PC-3 (cell line): Measurements from ENCODE around the gene DNM3. TPM values are rescaled to one million over a fixed set of nuclear protein-coding genes. Genes with fewer than 3 reads are reported as not detected.
A peak's percentile ranks its signal among the peaks of the same experiment; 100 is the strongest.

ENCODE experiments used
- ATAC-seq: fragments of 200-7000 bp; cut with Tn5 transposase; 2 replicates; pipeline ENCODE4 v1.9.1; 2020; ENCODE audit warnings: mild to moderate bottlenecking, moderate library complexity
- BruUV-seq: library from RNA; stranded (reverse); fragments of 400-500 nt; replicated peaks from 2 replicates; lab custom pipeline; 2021; lab: Mats Ljungman, UMichigan
- CTCF ChIA-PET: fragments of 300-600 bp; sonication (Branson Sonifier 250); formaldehyde crosslinking; loops from one replicate; lab custom pipeline; 2022; ENCODE audit warnings: antibody characterized with exemption; lab: Charles Lee
- POLR2A ChIA-PET: fragments of 300-600 bp; sonication (Branson Sonifier 250); formaldehyde crosslinking; loops from one replicate; lab custom pipeline; 2022; ENCODE audit warnings: antibody characterized with exemption; ENCODE audit not compliant: unreplicated experiment; lab: Charles Lee
- DNase-seq: peaks from one replicate; pipeline ENCODE4 v3.0.0-alpha.2; 2015
- H2AFZ ChIP-seq: fragments of 300-600 bp; sonication (generic); 2 replicates; pipeline ENCODE4 v1.6.0; 2016; ENCODE audit warnings: antibody characterized with exemption, low read length
- H3F3A ChIP-seq: fragments of 300-600 bp; sonication (generic); one replicate; pipeline ENCODE4 v1.6.0; 2017; ENCODE audit warnings: antibody characterized with exemption, low read length, control low read depth, mild to moderate bottlenecking; ENCODE audit not compliant: unreplicated experiment
- H3K27ac ChIP-seq: fragments of 300-600 bp; sonication (generic); 2 replicates; pipeline ENCODE4 v1.5.1; 2016; ENCODE audit warnings: mild to moderate bottlenecking, low read length
- H3K27me3 ChIP-seq: fragments of 300-600 bp; sonication (generic); 2 replicates; pipeline ENCODE4 v1.6.1; 2016; ENCODE audit warnings: low read length, mixed read lengths
- H3K36me3 ChIP-seq: fragments of 300-600 bp; sonication (generic); 2 replicates; pipeline ENCODE4 v1.6.1; 2016; ENCODE audit warnings: low read depth, mixed run types, low read length, mixed read lengths
- H3K4me1 ChIP-seq: fragments of 300-600 bp; sonication (generic); 2 replicates; pipeline ENCODE4 v1.5.1; 2016; ENCODE audit warnings: low read length; ENCODE audit not compliant: insufficient read depth
- H3K4me2 ChIP-seq: fragments of 300-600 bp; sonication (generic); 2 replicates; pipeline ENCODE4 v1.6.0; 2016; ENCODE audit warnings: low read length
- H3K4me3 ChIP-seq: fragments of 300-600 bp; sonication (generic); 2 replicates; pipeline ENCODE4 v1.5.1; 2016; ENCODE audit warnings: mild to moderate bottlenecking, low read length, mixed read lengths
- H3K79me2 ChIP-seq: fragments of 300-600 bp; sonication (generic); 2 replicates; pipeline ENCODE4 v1.6.1; 2017; ENCODE audit warnings: low read length, mixed read lengths
- H3K9ac ChIP-seq: fragments of 300-600 bp; sonication (generic); 2 replicates; pipeline ENCODE4 v1.6.0; 2016; ENCODE audit warnings: mild to moderate bottlenecking, low read length
- H3K9me2 ChIP-seq: fragments of 300-600 bp; sonication (generic); replicated peaks from 2 replicates; pipeline ENCODE4 v1.6.1; 2016; ENCODE audit warnings: mixed run types, low read length, mixed read lengths
- H3K9me3 ChIP-seq: fragments of 300-600 bp; sonication (generic); 2 replicates; pipeline ENCODE4 v1.6.1; 2016; ENCODE audit warnings: low read length, mixed read lengths
- H4K20me1 ChIP-seq: fragments of 300-600 bp; sonication (generic); 2 replicates; pipeline ENCODE4 v1.6.1; 2016; ENCODE audit warnings: low read length, mixed read lengths
- EZH2 ChIP-seq: fragments of 300-600 bp; sonication (generic); IDR thresholded peaks from one replicate; pipeline ENCODE4 v1.6.1; 2017; ENCODE audit warnings: antibody characterized with exemption, mild to moderate bottlenecking, low read length; ENCODE audit not compliant: unreplicated experiment
- EZH2phosphoT487 ChIP-seq: fragments of 300-600 bp; sonication (generic); IDR thresholded peaks from 2 replicates; pipeline ENCODE4 v1.6.1; 2018; ENCODE audit warnings: mild to moderate bottlenecking, antibody characterized with exemption, low read length, borderline replicate concordance
- intact Hi-C: fragments of 100-400 bp; cut with micrococcal nuclease; formaldehyde crosslinking; loops from 2 replicates; pipeline ENCODE4 v1.9.0; 2023
- total RNA-seq: library from RNA; depleted of rRNA; stranded (reverse); fragments of >200 nt; gene quantifications from 2 replicates; pipeline ENCODE4 v1.2.3, GENCODE V29; 2014
- TF ChIP-seq, protein P1 (sequence below): fragments of 300-600 bp; sonication (generic); conservative IDR thresholded peaks from 2 replicates; pipeline ENCODE4 v1.5.1; 2017; ENCODE audit warnings: antibody characterized with exemption, low read depth, mild to moderate bottlenecking, low read length

The DNM3 gene
- total RNA-seq, 1 experiment from 2014 or later = 0.98 TPM

DNA sequence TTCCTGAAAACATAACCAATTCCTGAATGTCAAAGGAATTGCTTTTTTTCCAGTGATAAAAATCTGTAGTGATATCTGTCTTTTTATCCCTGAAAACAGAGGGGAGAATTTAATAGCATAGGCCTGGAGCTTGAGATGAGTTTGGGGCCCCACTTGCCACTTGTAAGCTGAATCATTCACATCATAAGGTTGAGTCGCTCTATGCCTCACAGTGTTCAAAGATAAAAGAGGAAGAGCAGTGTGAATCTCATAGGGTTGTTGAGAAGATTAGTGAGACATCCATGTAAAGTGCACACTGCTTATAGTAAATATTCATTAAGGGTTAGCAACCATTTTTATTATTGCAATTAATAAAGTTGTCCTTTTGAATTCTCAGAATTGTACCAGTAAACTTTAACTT is 271.3 kb downstream of the DNM3 start:
- H4K20me1 ChIP-seq = no peaks in the 10 kb centered on the region
- no peaks in the 10 kb centered on the region for H3K36me3 ChIP-seq
- H3K9me3 ChIP-seq = no peaks in the 10 kb centered on the region
- no peaks in the 10 kb centered on the region for H3K79me2 ChIP-seq
- ATAC-seq = peak; percentile 21; the same call in 1 of the 2 replicates
- BruUV-seq = no TSS peak
- no peak for DNase-seq
- H3K27me3 ChIP-seq = no peaks in the 10 kb centered on the region; the same call in 1 of the 2 replicates
- no peak overlapping the region for H2AFZ ChIP-seq
- intact Hi-C loops = no loop called here
- TF ChIP-seq, protein P1, sequence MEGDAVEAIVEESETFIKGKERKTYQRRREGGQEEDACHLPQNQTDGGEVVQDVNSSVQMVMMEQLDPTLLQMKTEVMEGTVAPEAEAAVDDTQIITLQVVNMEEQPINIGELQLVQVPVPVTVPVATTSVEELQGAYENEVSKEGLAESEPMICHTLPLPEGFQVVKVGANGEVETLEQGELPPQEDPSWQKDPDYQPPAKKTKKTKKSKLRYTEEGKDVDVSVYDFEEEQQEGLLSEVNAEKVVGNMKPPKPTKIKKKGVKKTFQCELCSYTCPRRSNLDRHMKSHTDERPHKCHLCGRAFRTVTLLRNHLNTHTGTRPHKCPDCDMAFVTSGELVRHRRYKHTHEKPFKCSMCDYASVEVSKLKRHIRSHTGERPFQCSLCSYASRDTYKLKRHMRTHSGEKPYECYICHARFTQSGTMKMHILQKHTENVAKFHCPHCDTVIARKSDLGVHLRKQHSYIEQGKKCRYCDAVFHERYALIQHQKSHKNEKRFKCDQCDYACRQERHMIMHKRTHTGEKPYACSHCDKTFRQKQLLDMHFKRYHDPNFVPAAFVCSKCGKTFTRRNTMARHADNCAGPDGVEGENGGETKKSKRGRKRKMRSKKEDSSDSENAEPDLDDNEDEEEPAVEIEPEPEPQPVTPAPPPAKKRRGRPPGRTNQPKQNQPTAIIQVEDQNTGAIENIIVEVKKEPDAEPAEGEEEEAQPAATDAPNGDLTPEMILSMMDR = no peak
- TF ChIP-seq EZH2 (no peak), EZH2phosphoT487 (no peak)
- H3K9me2 ChIP-seq = 0 out of 2 replicates have a peak, but pooled peaks cover 3% of the 10 kb centered on the region
- no peak overlapping the region for H3K4me2 ChIP-seq
- H3K9ac ChIP-seq = no peak overlapping the region
- no peak overlapping the region for H3K4me3 ChIP-seq
- CTCF ChIA-PET = interaction anchor here (0.6 kb wide), 1 partner anchor 247 kb away, joined by 5 read pairs; no protein-coding TSS in a partner anchor
- H3F3A ChIP-seq = no peaks in the 10 kb centered on the region
- POLR2A ChIA-PET = no interaction called here
- no peak overlapping the region for H3K27ac ChIP-seq
- H3K4me1 ChIP-seq = no peaks in the 10 kb centered on the region

DNA sequence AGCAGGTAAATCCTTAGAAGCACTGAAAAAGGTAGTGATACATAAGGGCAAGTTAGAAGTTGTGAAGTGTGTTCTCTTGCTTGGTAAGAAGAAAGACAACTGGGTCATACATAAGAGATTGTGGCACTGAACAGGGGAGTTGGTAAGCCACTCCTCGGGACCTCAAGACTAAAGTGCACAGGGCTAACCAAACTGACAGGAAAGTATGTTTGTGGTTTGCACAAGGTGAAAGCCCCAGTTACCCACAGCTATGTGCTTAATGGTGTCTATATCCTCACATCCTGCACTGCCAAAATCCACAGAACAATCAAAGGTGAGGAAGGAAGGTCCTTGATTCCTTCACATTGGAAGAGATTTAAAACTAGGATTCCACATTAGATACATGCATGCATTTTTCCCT is 276.5 kb downstream of the DNM3 start:
- no peaks in the 10 kb centered on the region; the same call in 1 of the 2 replicates for H3K9me2 ChIP-seq
- intact Hi-C loops = no loop called here
- no peaks in the 10 kb centered on the region for H3F3A ChIP-seq
- no peak overlapping the region for H2AFZ ChIP-seq
- BruUV-seq = no TSS peak
- H3K79me2 ChIP-seq = no peaks in the 10 kb centered on the region
- POLR2A ChIA-PET = no interaction called here
- H4K20me1 ChIP-seq = no peaks in the 10 kb centered on the region
- no peaks in the 10 kb centered on the region for H3K4me1 ChIP-seq
- H3K9me3 ChIP-seq = no peaks in the 10 kb centered on the region
- H3K9ac ChIP-seq = no peak overlapping the region
- no peaks in the 10 kb centered on the region for H3K36me3 ChIP-seq
- no peaks in the 10 kb centered on the region for H3K27me3 ChIP-seq
- no peak overlapping the region for H3K27ac ChIP-seq
- no peak overlapping the region for H3K4me2 ChIP-seq
- ATAC-seq = no peak
- no peak for DNase-seq
- CTCF ChIA-PET = no interaction called here
- TF ChIP-seq, protein P1 = no peak
- TF ChIP-seq EZH2phosphoT487 = no peak
- no peak for TF ChIP-seq EZH2
- no peak overlapping the region for H3K4me3 ChIP-seq

DNA sequence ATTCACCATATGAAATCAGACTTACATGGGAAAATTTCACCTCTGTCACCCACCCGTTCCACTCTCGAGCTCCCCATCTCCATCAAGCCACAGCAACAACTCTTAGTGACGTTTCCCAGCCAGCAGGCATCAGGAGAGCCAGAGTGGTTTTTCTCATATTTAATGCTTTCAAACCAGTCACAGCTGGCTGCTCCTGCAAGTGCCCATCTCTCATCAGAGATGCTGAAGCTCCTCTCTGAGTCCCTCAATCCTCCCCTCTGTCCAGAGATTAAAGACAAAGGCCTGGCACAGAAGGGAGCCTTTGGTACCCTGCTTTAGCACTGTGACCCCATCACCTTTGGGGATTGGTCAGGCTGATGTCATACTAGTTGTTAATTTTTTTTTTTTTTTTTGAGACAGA is 277.3 kb downstream of the DNM3 start:
- no peak overlapping the region for H2AFZ ChIP-seq
- no peaks in the 10 kb centered on the region for H3K9me3 ChIP-seq
- no peaks in the 10 kb centered on the region for H3K4me1 ChIP-seq
- DNase-seq (no peak), ATAC-seq (no peak)
- H3K9ac ChIP-seq = no peak overlapping the region
- H3K27ac ChIP-seq = no peak overlapping the region
- H3K9me2 ChIP-seq = no peaks in the 10 kb centered on the region; the same call in 1 of the 2 replicates
- POLR2A ChIA-PET = no interaction called here
- CTCF ChIA-PET = no interaction called here
- no peaks in the 10 kb centered on the region for H4K20me1 ChIP-seq
- intact Hi-C loops = no loop called here
- no peak overlapping the region for H3K4me3 ChIP-seq
- TF ChIP-seq EZH2 (no peak), EZH2phosphoT487 (no peak)
- TF ChIP-seq, protein P1 = no peak
- H3K27me3 ChIP-seq = no peaks in the 10 kb centered on the region
- no peaks in the 10 kb centered on the region for H3K36me3 ChIP-seq
- no peak overlapping the region for H3K4me2 ChIP-seq
- H3K79me2 ChIP-seq = no peaks in the 10 kb centered on the region
- no TSS peak for BruUV-seq
- no peaks in the 10 kb centered on the region for H3F3A ChIP-seq
